AG09309 (cell line): ENCODE results near the gene USP28.

ENCODE experiments used
- DNase-seq: peaks from one replicate; pipeline ENCODE4 v3.0.0-alpha.2; 2010; ENCODE audit warnings: low read depth
- H3K4me3 ChIP-seq: 2 replicates; pipeline ENCODE4 v1.5.1; 2011; ENCODE audit warnings: mild to moderate bottlenecking, low read depth, low read length, moderate library complexity; ENCODE audit not compliant: control insufficient read depth
- CTCF ChIP-seq: IDR thresholded peaks from 2 replicates; pipeline ENCODE4 v1.5.1; 2011; ENCODE audit warnings: mild to moderate bottlenecking, low read depth, low read length, inconsistent platforms; ENCODE audit not compliant: insufficient read depth, control insufficient read depth; ENCODE audit errors: missing control alignments

The USP28 gene

GRCh38 chr11:113871336-113871735, 4.0 kb downstream of the USP28 start:
- no peak for DNase-seq
- no peak overlapping the region for H3K4me3 ChIP-seq
- TF ChIP-seq CTCF: no peak

DNA sequence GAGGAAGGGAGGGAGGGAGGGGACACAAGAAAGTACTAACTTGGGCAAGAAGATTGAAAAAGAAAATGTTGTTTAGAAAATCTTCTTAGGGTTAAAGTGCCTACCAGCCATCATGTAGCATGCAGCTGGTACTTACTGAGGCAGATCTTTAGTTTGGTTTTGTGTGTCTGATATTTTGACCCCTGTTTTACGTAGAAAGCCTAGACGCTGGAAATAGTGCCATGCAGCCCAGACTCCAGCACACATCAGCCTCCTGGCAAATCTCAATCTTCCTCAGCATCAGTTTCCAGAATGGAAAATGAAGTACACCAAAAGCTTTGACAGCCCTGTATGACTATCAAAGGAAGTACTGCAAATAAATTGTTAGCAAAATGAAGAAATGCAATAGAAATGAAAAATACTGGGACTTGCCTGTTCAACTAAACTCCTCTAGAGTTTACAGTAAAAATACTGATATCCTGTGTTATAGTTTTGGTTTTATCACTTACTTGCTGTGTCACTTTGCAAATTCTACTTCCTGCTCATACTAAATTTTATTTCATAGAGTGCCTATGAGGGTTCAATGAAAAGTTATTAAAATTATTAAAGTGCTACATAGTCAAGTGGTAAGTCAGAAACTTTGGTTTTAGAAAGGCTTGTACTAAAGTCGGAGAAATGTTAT, 7.4 kb downstream of the USP28 start:
- no peak overlapping the region for H3K4me3 ChIP-seq
- DNase-seq: no peak
- no peak for TF ChIP-seq CTCF

GRCh38 chr11:113865873-113866272, 9.5 kb downstream of the USP28 start:
- TF ChIP-seq CTCF: no peak
- H3K4me3 ChIP-seq: no peak overlapping the region
- no peak for DNase-seq

DNA sequence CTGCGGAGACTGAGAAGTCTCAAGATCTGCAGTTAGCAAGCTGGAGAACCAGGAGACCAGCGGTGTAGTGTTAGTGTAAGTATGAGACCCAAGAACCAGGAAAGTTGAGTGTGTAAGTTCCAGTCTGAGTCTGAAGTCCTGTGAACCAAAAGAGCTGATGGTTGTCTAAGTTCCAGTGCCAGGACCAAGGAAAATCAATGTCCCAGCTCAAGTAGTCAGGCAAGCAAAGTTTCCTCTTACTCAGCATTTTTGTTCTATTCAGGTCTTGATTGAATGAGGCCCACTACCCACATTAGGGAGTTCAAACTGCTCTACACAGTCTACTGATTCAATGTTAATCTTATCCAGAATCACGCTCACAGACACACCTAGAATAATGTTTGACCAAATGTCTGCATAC, 11.0 kb downstream of the USP28 start:
- no peak overlapping the region for H3K4me3 ChIP-seq
- no peak for TF ChIP-seq CTCF
- DNase-seq: no peak

- no peak for TF ChIP-seq CTCF
- DNase-seq: no peak
- no peak overlapping the region for H3K4me3 ChIP-seq
These were observed 12.9 kb downstream of the USP28 start for GRCh38 chr11:113862435-113862834.

DNA sequence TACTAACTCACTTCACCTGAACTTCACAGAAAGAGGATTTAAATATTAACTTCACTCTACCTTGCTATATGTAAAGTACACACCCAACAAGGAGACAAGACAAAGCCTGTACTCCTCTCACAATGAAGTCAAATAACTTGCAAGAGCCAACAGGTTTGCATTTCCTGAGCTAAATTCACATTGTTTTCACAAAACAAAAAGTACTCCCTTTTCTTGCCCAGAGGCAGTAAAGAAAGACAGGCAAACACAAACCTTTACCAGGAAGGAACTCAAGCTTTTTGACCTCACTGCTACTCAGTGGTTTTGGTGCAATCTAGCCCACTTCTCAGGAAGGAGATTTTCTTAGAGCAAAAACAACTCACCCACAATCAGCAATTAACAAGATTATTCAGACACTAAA, 15.7 kb downstream of the USP28 start:
- TF ChIP-seq CTCF: no peak
- no peak for DNase-seq
- H3K4me3 ChIP-seq: no peak overlapping the region
